ENCODE data around the gene DACT2. TPM values are rescaled to one million over a fixed set of nuclear protein-coding genes. Genes with fewer than 3 reads are reported as not detected.

The DACT2 gene
- total and polyA plus RNA-seq, 2 of the 8 experiments (the other 6 are each of a cell fraction or from before 2014, with no cell fraction given), result 2.9 to 3.1 TPM

DNA sequence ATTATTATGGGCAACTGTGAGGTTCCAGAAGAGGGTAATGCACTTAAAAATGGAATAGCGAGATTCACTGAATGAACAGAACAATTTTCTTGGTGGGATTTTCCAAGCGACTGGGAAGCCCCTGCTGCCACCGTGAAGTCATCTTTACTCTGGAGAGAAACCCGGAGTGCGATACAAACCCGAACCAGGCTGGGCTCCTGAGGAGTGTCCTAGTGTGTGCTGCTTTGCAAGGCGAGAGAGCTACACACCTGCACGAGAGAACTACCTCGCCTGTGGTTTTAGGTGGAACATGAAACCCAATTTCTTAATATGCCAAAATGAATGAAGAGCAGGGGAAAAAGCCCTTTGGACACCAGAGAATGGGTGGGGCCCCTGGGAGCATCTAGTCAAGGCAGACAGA lies 33.5 kb upstream of the DACT2 start:
- Histone ChIP-seq H3K79me2 (ENCODE audit: control insufficient read depth in 1 of 2, insufficient read depth in 2 of 2, low read length in 2 of 2) (no peaks in the 10 kb centered on the region), H2AFZ (ENCODE audit: low read length) (no peak overlapping the region), H4K8ac (ENCODE audit: extremely low read depth, insufficient read depth, low read length) (no peak overlapping the region), H3K36me3 (ENCODE audit: control insufficient read depth in 2 of 4, insufficient read depth in 4 of 4, low read length in 3 of 4) (no peaks in the 10 kb centered on the region), H2BK12ac (ENCODE audit: low read depth, low read length) (no peak overlapping the region), H3K18ac (ENCODE audit: extremely low read depth, low read length) (no peak overlapping the region), H4K91ac (replicated peaks; ENCODE audit: insufficient read length, low read length) (no peak overlapping the region), H3K4me3 (ENCODE audit: extremely low read depth in 1 of 4, insufficient read depth in 2 of 4, low read depth in 3 of 4, low read length in 4 of 4) (no peak overlapping the region), H3K14ac (ENCODE audit: insufficient read length) (no peak overlapping the region), H3K23ac (ENCODE audit: insufficient read length) (no peak overlapping the region), H2BK5ac (ENCODE audit: low read depth, low read length) (no peak overlapping the region), H3K56ac (replicated peaks; ENCODE audit: insufficient read length, low read depth, low read length) (no peak overlapping the region), H3K9me3 (ENCODE audit: insufficient read depth in 2 of 2, low read depth in 1 of 2, low read length in 1 of 2) (no peaks in the 10 kb centered on the region), H3K23me2 (ENCODE audit: low read depth, low read length) (no peaks in the 10 kb centered on the region), H4K5ac (ENCODE audit: insufficient read length, low read depth, low read length) (no peak overlapping the region), H3K27me3 (replicated peaks in 1 of 4; ENCODE audit: control insufficient read depth in 3 of 4, extremely low read depth in 1 of 4, insufficient read depth in 3 of 4, low read length in 3 of 4) (no peaks in the 10 kb centered on the region), H3K4ac (replicated peaks; ENCODE audit: insufficient read length, low read depth, low read length) (no peak overlapping the region), H3K79me1 (ENCODE audit: low read depth, low read length) (no peaks in the 10 kb centered on the region), H2AK5ac (ENCODE audit: low read depth, low read length) (no peak overlapping the region), H2BK20ac (ENCODE audit: low read length) (no peak overlapping the region), H3K9ac (replicated peaks in 1 of 4; ENCODE audit: extremely low read depth in 1 of 4, low read depth in 3 of 4, low read length in 3 of 4) (no peak overlapping the region), H3K4me1 (replicated peaks in 1 of 4; ENCODE audit: control insufficient read depth in 3 of 4, insufficient read depth in 4 of 4, low read length in 3 of 4) (no peaks in the 10 kb centered on the region), H2BK15ac (ENCODE audit: low read length) (no peak overlapping the region), H2BK120ac (replicated peaks; ENCODE audit: low read depth, low read length) (no peak overlapping the region), H3K4me2 (ENCODE audit: insufficient read depth in 1 of 2, low read depth in 2 of 2, low read length in 2 of 2) (no peak overlapping the region), H3K27ac (ENCODE audit: low read depth, low read length) (no peak overlapping the region), H4K20me1 (replicated peaks in 1 of 2; ENCODE audit: control insufficient read depth in 1 of 2, insufficient read depth in 2 of 2, low read length in 2 of 2) (no peaks in the 10 kb centered on the region)
- ChIA-PET POLR2A (ENCODE audit: partially characterized antibody) (no interaction called here), CTCF (ENCODE audit: partially characterized antibody) (no interaction called here)
- no peak for DNase-seq (ENCODE audit: low read depth in 1 of 2, low spot score in 2 of 2)
- TF ChIP-seq RAD21 (IDR thresholded peaks at IDR 0.05 in 1 of 2, conservative IDR thresholded peaks at IDR 0.05 in 1 of 2; ENCODE audit: low read depth in 2 of 2, low read length in 2 of 2), result no peak
- TF ChIP-seq ATF3 (IDR thresholded peaks at IDR 0.05; ENCODE audit: insufficient read depth, low read depth, low read length), result no peak
- FAIRE-seq, result no peak
- WGBS, 2 experiments (ENCODE audit: extremely low coverage in 1 of 2, insufficient coverage in 1 of 2, insufficient read length in 1 of 2, insufficient replicate concordance in 2 of 2, low coverage in 1 of 2, low lambda C conversion rate in 2 of 2, missing lambda C conversion rate in 1 of 2), result 86% methylated on average over 9 of the region's 9 CpGs; no CpG with 5 or more reads in 1 of the 2 experiments
